Measurements from ENCODE around the gene LRRC37B.

GRCh38 chr17:32033223-32033622, 26.0 kb downstream of the LRRC37B start:
- TF ChIP-seq CTCF (IDR thresholded peaks at IDR 0.05) (no peak), TP53 (CRISPR knock-in tag; IDR thresholded peaks at IDR 0.05) (no peak), ELK1 (IDR thresholded peaks at IDR 0.05; ENCODE audit: low read depth, low read length) (no peak)
